ENCODE data around the gene ADPRH. TPM values are rescaled to one million over a fixed set of nuclear protein-coding genes. Genes with fewer than 3 reads are reported as not detected.
A peak's percentile ranks its signal among the peaks of the same experiment; 100 is the strongest.

ADPRH gene
- total RNA-seq (ENCODE audit: unreplicated experiment): 1.1 TPM
- long read RNA-seq, partial matches to known transcripts: 0 of 1 reads
- long read RNA-seq, other reads (novel, unspliced or antisense): 0 of 1 reads

- no peak for TF ChIP-seq CTCF (IDR thresholded peaks at IDR 0.05; ENCODE audit: partially characterized antibody, unreplicated experiment)
- DNase-seq: peak; percentile 77
- Mint-ChIP-seq H3K4me3 (ENCODE audit: unreplicated experiment) (peak within 1 kb of the TSS; percentile 94), H3K27ac (ENCODE audit: unreplicated experiment) (peak within 1 kb of the TSS; percentile 68), H3K9me3 (ENCODE audit: unreplicated experiment) (peaks cover 4% of the 10 kb centered on the region), H3K27me3 (ENCODE audit: unreplicated experiment) (peaks cover 4% of the 10 kb centered on the region), H3K36me3 (ENCODE audit: unreplicated experiment) (no peaks in the 10 kb centered on the region), H3K4me1 (ENCODE audit: low read depth, unreplicated experiment) (no peaks in the 10 kb centered on the region)
These were observed at the start of gene ADPRH for GRCh38 chr3:119579366-119580066. TSS of gene ADPRH (plus strand) at chr3:119579492. CDS start at chr3:119582170, 2,678 bp downstream.

GRCh38 chr3:119529883-119530282, 49.4 kb upstream of the ADPRH start:
- Mint-ChIP-seq H3K4me1 (ENCODE audit: low read depth, unreplicated experiment) (no peaks in the 10 kb centered on the region), H3K36me3 (ENCODE audit: unreplicated experiment) (no peaks in the 10 kb centered on the region), H3K27me3 (ENCODE audit: unreplicated experiment) (no peaks in the 10 kb centered on the region), H3K9me3 (ENCODE audit: unreplicated experiment) (no peaks in the 10 kb centered on the region), H3K4me3 (ENCODE audit: unreplicated experiment) (no peak overlapping the region), H3K27ac (ENCODE audit: unreplicated experiment) (no peak overlapping the region)
- TF ChIP-seq CTCF (IDR thresholded peaks at IDR 0.05; ENCODE audit: partially characterized antibody, unreplicated experiment): no peak
- no peak for DNase-seq

- TF ChIP-seq CTCF (IDR thresholded peaks at IDR 0.05; ENCODE audit: partially characterized antibody, unreplicated experiment): no peak
- Mint-ChIP-seq H3K36me3 (ENCODE audit: unreplicated experiment) (no peaks in the 10 kb centered on the region), H3K9me3 (ENCODE audit: unreplicated experiment) (no peaks in the 10 kb centered on the region), H3K27me3 (ENCODE audit: unreplicated experiment) (no peaks in the 10 kb centered on the region), H3K27ac (ENCODE audit: unreplicated experiment) (no peak overlapping the region), H3K4me3 (ENCODE audit: unreplicated experiment) (no peak overlapping the region), H3K4me1 (ENCODE audit: low read depth, unreplicated experiment) (no peaks in the 10 kb centered on the region)
- no peak for DNase-seq
These were observed 48.8 kb upstream of the ADPRH start for GRCh38 chr3:119530456-119530855.

- H3K27me3 Mint-ChIP-seq (ENCODE audit: unreplicated experiment): no peaks in the 10 kb centered on the region
- TF ChIP-seq CTCF (IDR thresholded peaks at IDR 0.05; ENCODE audit: partially characterized antibody, unreplicated experiment): no peak
- no peak overlapping the region for H3K27ac Mint-ChIP-seq (ENCODE audit: unreplicated experiment)
- H3K4me3 Mint-ChIP-seq (ENCODE audit: unreplicated experiment): no peak overlapping the region
- H3K36me3 Mint-ChIP-seq (ENCODE audit: unreplicated experiment): no peaks in the 10 kb centered on the region
- H3K9me3 Mint-ChIP-seq (ENCODE audit: unreplicated experiment): no peaks in the 10 kb centered on the region
- no peaks in the 10 kb centered on the region for H3K4me1 Mint-ChIP-seq (ENCODE audit: low read depth, unreplicated experiment)
- no peak for DNase-seq
These were observed 48.1 kb upstream of the ADPRH start for GRCh38 chr3:119531151-119531550.

GRCh38 chr3:119534296-119534695, 45.0 kb upstream of the ADPRH start:
- no peaks in the 10 kb centered on the region for H3K4me1 Mint-ChIP-seq (ENCODE audit: low read depth, unreplicated experiment)
- no peaks in the 10 kb centered on the region for H3K27me3 Mint-ChIP-seq (ENCODE audit: unreplicated experiment)
- H3K36me3 Mint-ChIP-seq (ENCODE audit: unreplicated experiment): no peaks in the 10 kb centered on the region
- no peak overlapping the region for H3K4me3 Mint-ChIP-seq (ENCODE audit: unreplicated experiment)
- no peaks in the 10 kb centered on the region for H3K9me3 Mint-ChIP-seq (ENCODE audit: unreplicated experiment)
- H3K27ac Mint-ChIP-seq (ENCODE audit: unreplicated experiment): no peak overlapping the region
- no peak for TF ChIP-seq CTCF (IDR thresholded peaks at IDR 0.05; ENCODE audit: partially characterized antibody, unreplicated experiment)
- no peak for DNase-seq

Data from glutamatergic neuron (in vitro differentiated cells).